Transverse colon (tissue), 4 donors: ENCODE measurements around the gene NAALADL2. TPM values are rescaled to one million over a fixed set of nuclear protein-coding genes. Genes with fewer than 3 reads are reported as not detected.

Experiments used
- DNase-seq: peaks from one replicate; pipeline ENCODE4 v3.0.0-alpha.2; 2019
- H3K27ac ChIP-seq, 4 donors: fragments of 200-600 bp; sonication (generic); 2 replicates each; pipeline ENCODE4 v1.5.1; 2016 to 2018; ENCODE audit warnings: inconsistent platforms in 4 of 4
- H3K27me3 ChIP-seq: fragments of 200-600 bp; sonication (generic); 2 replicates; pipeline ENCODE4 v1.5.1; 2017; ENCODE audit warnings: inconsistent platforms
- H3K36me3 ChIP-seq, 4 donors: fragments of 200-600 bp; sonication (generic); 2 replicates each; pipeline ENCODE4 v1.5.1; 2017 to 2019; ENCODE audit warnings: inconsistent platforms in 4 of 4
- H3K4me1 ChIP-seq, 4 donors: fragments of 200-600 bp; sonication (generic); 2 replicates each; pipeline ENCODE4 v1.5.1; 2017 to 2020; ENCODE audit warnings: inconsistent platforms in 4 of 4
- H3K4me3 ChIP-seq, 4 donors: fragments of 200-600 bp; sonication (generic); 1 replicate in 1 of 4; 2 replicates in 3 of 4; pipeline versions ENCODE4 v1.5.1 to v1.6.1; 2017 to 2019; ENCODE audit warnings: inconsistent platforms in 4 of 4
- H3K9me3 ChIP-seq, 2 donors: fragments of 200-600 bp; sonication (generic); 2 replicates each; pipeline ENCODE4 v1.5.1; 2017 to 2019; ENCODE audit warnings: inconsistent platforms in 2 of 2
- EP300 ChIP-seq: sonication (generic); formaldehyde crosslinking; IDR thresholded peaks from one replicate; pipeline ENCODE4 v1.6.1; 2017; ENCODE audit warnings: antibody characterized with exemption, low read depth
- POLR2A ChIP-seq: fragments of 450-650 bp; IDR thresholded peaks from one replicate; pipeline ENCODE4 v1.6.1; 2016; ENCODE audit warnings: antibody characterized with exemption, mild to moderate bottlenecking, moderate library complexity
- POLR2AphosphoS5 ChIP-seq, 3 donors: sonication (generic); formaldehyde crosslinking; IDR thresholded peaks; one replicate each; pipeline ENCODE4 v1.6.1; 2016; ENCODE audit warnings: antibody characterized with exemption in 3 of 3
- WGBS, 2 donors: methylation state at CpG; one replicate each; pipeline ENCODE4 v1.1.5; 2018; ENCODE audit warnings: low coverage in 1 of 2; 5-methylcytosine and 5-hydroxymethylcytosine counted together
- in situ Hi-C, 4 donors: fragments of 200-750 bp; cut with MboI; loops; one replicate each; pipeline versions ENCODE4 v1.15.0 to v1.15.1; 2017; ENCODE audit warnings: low sequenced_read_pairs in 3 of 4, low pct_ligation_motif_present in 1 of 4, low pct_unique_long_range_greater_than_20kb in 1 of 4
- intact Hi-C: fragments of 100-400 bp; cut with DNase I; formaldehyde crosslinking; loops from one replicate; pipeline ENCODE4 v1.15.1; 2023; ENCODE audit warnings: low total_unique reads
- total RNA-seq, 4 donors: library from RNA; depleted of rRNA; stranded (reverse); fragments of >200 nt; gene quantifications; one replicate each; pipeline ENCODE4 v1.1.0, GENCODE V29; 2016
- TF ChIP-seq, protein P1 (sequence below), 5 experiments: fragments of 200-600 bp in 3 of 5; fragments of 450-650 bp in 2 of 5; sonication (generic) in 3 of 5; IDR thresholded peaks; 1 replicate in 2 of 5; 2 replicates in 3 of 5; pipeline ENCODE4 v1.5.1; 2016 to 2017; ENCODE audit warnings: antibody characterized with exemption in 5 of 5, inconsistent platforms in 3 of 5, mild to moderate bottlenecking in 2 of 5, moderate library complexity in 1 of 5

Gene NAALADL2
- total RNA-seq, 4 donors from 2014 or later, result 10.1 to 22.7 (median 15.1) TPM

DNA sequence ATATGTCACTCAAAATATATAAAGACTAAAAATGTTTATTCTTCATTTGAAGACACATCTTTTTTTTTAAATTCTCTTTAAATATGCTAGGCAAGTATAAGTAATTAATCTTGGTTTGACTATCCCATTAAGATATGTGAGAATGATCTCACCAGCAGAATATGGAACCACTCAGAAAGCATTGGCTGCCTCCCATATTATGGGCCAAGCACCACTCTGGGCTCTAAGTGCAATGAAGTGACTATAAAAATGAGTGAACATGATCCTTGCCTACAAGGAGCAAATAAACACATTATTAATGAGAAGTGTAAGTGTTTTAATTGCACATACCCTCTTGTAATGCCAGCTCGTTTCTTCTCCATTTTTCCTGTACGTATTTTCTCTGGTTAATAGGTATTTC lies 328.5 kb downstream of the NAALADL2 start:
- Histone ChIP-seq H3K9me3 (no peaks in the 10 kb centered on the region), H3K4me3 (no peak overlapping the region), H3K27me3 (no peaks in the 10 kb centered on the region), H3K36me3 (no peaks in the 10 kb centered on the region), H3K27ac (no peak overlapping the region), H3K4me1 (no peaks in the 10 kb centered on the region)
- TF ChIP-seq POLR2AphosphoS5 (IDR thresholded peaks at IDR 0.05), result no peak
- TF ChIP-seq, protein P1, sequence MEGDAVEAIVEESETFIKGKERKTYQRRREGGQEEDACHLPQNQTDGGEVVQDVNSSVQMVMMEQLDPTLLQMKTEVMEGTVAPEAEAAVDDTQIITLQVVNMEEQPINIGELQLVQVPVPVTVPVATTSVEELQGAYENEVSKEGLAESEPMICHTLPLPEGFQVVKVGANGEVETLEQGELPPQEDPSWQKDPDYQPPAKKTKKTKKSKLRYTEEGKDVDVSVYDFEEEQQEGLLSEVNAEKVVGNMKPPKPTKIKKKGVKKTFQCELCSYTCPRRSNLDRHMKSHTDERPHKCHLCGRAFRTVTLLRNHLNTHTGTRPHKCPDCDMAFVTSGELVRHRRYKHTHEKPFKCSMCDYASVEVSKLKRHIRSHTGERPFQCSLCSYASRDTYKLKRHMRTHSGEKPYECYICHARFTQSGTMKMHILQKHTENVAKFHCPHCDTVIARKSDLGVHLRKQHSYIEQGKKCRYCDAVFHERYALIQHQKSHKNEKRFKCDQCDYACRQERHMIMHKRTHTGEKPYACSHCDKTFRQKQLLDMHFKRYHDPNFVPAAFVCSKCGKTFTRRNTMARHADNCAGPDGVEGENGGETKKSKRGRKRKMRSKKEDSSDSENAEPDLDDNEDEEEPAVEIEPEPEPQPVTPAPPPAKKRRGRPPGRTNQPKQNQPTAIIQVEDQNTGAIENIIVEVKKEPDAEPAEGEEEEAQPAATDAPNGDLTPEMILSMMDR (IDR thresholded peaks at IDR 0.05), result no peak
- no peak for TF ChIP-seq EP300
- TF ChIP-seq POLR2A, result no peak
- no peak for DNase-seq
- in situ Hi-C loops, result no loop called here
- intact Hi-C loops, result no loop called here
- 60 to 69% methylated on average over 2 of the region's 2 CpGs for WGBS, 2 donors

DNA sequence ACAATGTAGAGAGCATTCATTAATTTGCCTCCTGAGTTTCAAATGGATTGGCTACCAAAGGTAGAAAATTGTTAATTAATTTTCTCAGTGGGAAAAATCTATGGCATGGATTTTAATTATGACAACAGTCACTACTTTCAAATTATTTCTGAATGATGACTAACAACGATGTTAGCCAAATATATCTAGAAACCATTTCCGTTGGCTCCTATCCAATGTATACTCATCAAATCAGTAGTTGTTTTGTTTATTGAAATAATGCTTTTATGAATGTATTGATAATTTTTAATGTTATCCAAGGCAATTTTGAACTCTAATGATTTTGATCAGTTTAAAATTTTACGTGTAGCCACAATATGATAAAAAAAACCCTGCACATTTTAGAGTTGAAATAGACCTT lies 333.4 kb downstream of the NAALADL2 start:
- Histone ChIP-seq H3K27me3 (no peaks in the 10 kb centered on the region), H3K4me3 (no peak overlapping the region), H3K4me1 (no peaks in the 10 kb centered on the region), H3K27ac (no peak overlapping the region), H3K9me3 (no peaks in the 10 kb centered on the region), H3K36me3 (no peaks in the 10 kb centered on the region)
- WGBS, 2 donors, result 71 to 74% methylated on average over 3 of the region's 3 CpGs
- DNase-seq, result no peak
- in situ Hi-C loops, result no loop called here
- intact Hi-C loops, result no loop called here
- TF ChIP-seq EP300 (no peak), POLR2A (no peak), POLR2AphosphoS5 (IDR thresholded peaks at IDR 0.05) (no peak)
- TF ChIP-seq, protein P1 (IDR thresholded peaks at IDR 0.05), result no peak

DNA sequence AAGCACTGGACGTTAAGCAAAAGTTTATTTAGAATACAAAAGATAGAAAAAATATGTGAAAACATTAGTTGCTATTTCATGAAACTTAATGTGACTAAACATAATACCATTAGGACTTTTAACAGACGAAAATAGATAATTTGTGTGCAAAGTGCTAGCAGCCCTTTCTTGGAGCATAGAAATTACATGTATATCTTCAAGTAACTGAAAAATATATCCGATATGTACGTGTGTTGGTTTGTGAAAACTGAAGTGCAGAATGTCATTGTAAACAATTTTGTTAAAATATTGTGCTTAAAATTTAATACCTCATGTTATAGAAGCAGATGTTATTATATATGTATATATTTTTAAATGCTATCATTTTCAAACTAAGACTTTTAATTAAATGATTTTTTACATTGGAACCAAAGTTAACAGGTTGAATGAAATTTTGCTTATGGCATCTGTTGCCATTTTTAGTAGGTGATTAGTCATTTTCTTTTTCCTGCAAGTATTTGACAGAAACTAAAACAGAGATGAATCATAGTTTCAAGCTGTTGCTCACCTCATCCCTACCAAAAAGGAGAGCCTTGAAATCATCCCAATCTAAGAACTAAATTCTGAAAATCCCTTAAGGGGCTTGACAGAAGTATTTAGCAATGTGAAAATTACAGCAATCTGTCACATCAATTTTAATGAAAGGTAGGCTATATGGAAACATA lies 334.8 kb downstream of the NAALADL2 start:
- Histone ChIP-seq H3K9me3 (no peaks in the 10 kb centered on the region), H3K27ac (no peak overlapping the region), H3K4me1 (no peaks in the 10 kb centered on the region), H3K27me3 (no peaks in the 10 kb centered on the region), H3K36me3 (no peaks in the 10 kb centered on the region), H3K4me3 (no peak overlapping the region)
- in situ Hi-C loops (no loop called here), intact Hi-C loops (no loop called here)
- no peak for DNase-seq
- TF ChIP-seq EP300 (no peak), POLR2AphosphoS5 (IDR thresholded peaks at IDR 0.05) (no peak), POLR2A (no peak)
- TF ChIP-seq, protein P1 (IDR thresholded peaks at IDR 0.05), result no peak
- WGBS, 2 donors, result 72 to 80% methylated on average over 4 of the region's 4 CpGs

DNA sequence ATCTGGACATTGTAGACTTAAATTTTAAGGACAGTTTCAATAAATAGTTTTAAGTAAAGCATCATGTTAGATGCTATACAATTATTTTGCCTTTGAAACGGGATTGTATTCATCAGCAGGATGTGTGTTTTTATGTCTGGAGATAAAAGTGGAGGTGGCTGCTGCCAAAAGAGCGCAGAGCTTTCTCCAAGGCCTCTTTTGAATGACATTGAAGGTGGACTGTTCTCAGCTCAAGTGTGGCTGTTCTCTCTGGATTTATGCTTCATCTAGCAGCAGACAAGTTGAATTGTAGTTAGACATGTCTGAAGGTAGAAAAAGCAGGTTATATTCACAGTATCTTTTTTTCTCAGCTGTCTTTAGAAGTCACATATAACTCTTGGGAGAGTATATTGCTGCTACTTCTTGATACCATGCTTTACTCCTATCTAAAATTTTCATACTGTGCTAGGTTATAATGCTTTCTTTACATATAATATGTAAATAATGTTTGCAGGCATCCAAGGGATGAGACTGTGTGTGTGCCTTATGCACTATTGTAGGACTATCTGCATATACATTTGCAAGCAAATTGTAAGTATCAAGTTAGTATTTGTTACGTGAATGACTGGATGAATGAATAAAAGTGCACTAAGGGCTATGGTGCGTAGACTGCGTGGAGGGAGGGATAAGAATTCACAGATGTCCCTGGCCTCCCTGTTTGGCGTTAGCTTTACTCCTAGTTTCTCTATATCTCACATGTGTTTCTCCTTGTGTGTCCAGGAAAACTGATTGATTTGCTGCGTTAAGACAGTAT lies 340.1 kb downstream of the NAALADL2 start:
- no peak overlapping the region for H3K27ac ChIP-seq
- H3K36me3 ChIP-seq, result no peaks in the 10 kb centered on the region
- WGBS, 2 donors, result 86 to 88% methylated on average over 5 to 7 of the region's 7 CpGs
- TF ChIP-seq POLR2AphosphoS5 (IDR thresholded peaks at IDR 0.05) (no peak), POLR2A (no peak), EP300 (no peak)
- TF ChIP-seq, protein P1 (IDR thresholded peaks at IDR 0.05), result no peak
- in situ Hi-C loops (no loop called here), intact Hi-C loops (no loop called here)
- no peak for DNase-seq
- no peaks in the 10 kb centered on the region for H3K9me3 ChIP-seq
- H3K4me1 ChIP-seq, result no peaks in the 10 kb centered on the region
- H3K4me3 ChIP-seq, result no peak overlapping the region
- H3K27me3 ChIP-seq, result no peaks in the 10 kb centered on the region
